GM18951 (cell line): ENCODE results near the gene DSTYK.

Experiments used
- POLR2A ChIP-seq: IDR thresholded peaks from 4 replicates; pipeline ENCODE4 v1.6.1; 2011; ENCODE audit warnings: mild to moderate bottlenecking; ENCODE audit not compliant: insufficient read length, insufficient read depth; ENCODE audit errors: extremely low read depth
- in situ Hi-C: fragments of 300-500 bp; cut with MboI; formaldehyde crosslinking; loops from one replicate; pipeline ENCODE4 v1.12.0; 2022; ENCODE audit warnings: low sequenced_read_pairs, mixed read lengths, inconsistent platforms; ENCODE audit not compliant: unreplicated experiment

Gene DSTYK

DNA sequence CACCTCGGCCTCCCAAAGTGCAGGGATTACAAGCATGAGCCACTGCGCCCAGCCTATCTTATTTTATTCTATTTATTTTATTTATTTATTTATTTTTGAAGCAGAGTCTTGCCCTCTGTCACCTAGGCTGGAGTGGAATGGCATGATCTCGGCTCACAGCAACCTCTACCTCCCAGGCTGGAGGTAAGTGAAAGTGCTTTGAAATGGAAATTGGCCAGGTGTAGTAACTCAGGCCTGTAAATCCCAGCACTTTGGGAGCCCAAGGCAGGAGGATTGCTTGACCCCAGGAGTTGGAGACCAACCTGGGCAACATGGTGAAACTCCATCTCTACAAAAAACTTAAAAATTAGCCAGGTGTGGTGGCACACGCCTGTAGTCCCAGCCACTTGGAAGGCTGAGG lies 5.1 kb upstream of the DSTYK start:
- in situ Hi-C loops, result no loop called here
- no peak for TF ChIP-seq POLR2A

DNA sequence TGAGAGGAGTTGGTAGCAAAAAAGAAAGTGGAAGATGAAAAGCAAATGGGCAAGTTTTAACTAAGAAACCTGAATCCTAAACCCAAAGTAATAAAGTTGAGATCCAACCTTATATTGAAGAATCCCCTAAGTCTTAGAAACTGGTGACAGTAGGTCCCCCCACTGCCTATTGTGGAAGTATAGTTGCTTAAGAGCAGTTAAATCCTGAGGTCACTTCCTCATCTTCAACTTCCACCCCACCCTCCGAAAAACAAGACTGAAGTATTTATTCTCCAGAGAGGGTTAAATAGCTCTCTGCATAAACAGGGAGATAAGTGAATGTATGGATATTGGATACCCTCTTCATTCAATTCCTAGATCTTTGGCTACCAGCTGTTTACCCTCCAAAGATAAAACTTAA lies 3.3 kb upstream of the DSTYK start:
- in situ Hi-C loops, result no loop called here

DNA sequence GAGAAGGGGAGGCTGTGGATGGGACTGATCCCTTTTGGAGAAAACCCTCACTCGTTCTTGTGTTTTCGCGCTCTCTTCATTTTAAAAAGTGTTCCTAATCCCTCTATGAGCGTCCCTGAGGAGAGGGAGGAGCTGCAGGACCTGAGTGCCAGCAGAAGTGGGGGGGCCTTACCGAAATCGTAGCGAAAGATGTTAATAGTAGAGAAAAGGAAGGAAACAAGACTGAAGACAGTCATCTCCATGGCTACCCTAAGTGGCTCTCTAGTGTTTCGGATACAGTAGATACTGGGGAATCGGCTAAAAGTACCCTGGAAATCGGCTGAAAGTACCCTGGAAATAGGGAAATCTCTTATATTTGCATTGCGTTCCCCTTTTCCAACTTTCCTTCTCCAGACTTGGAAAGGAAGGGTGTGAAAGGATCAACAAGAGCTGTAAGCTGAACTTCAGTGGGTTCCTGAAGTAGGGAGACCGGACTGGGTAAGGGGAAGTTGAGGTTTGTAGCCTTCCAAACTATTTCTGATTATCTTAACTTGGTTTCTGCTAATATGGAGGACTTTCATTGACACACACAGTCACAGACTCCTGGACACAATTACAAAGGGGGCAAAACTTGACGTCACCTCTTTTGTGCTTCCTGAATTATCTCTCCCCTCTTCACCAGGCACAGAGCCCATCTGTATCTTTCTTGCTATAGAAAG lies 486 bp upstream of the DSTYK start:
- no peak for TF ChIP-seq POLR2A
- in situ Hi-C loops, result no loop called here

More for the DNA sequence above, 3.3 kb upstream of the DSTYK start:
- no peak for TF ChIP-seq POLR2A

DNA sequence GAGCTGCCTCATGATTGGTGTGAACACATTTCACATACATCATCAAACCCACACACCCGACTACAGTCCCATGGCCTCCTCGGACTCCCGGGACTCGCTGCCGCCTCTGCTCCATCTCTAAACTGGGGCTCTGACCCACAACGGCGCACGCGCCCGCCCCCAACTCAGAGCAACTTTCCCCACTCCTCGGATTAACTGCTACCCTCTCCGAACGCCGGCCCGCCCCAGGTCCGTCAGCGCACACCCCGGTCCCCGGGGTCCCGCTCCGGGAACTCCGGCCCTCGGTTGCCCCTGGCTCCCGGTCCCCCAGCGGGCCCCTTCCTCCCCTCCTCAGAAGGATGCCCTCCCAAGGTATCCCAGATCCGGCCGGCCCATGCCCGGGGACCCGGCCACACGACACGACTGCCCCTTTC lies 740 bp downstream of the DSTYK start:
- in situ Hi-C loops, result no loop called here
- no peak for TF ChIP-seq POLR2A

DNA sequence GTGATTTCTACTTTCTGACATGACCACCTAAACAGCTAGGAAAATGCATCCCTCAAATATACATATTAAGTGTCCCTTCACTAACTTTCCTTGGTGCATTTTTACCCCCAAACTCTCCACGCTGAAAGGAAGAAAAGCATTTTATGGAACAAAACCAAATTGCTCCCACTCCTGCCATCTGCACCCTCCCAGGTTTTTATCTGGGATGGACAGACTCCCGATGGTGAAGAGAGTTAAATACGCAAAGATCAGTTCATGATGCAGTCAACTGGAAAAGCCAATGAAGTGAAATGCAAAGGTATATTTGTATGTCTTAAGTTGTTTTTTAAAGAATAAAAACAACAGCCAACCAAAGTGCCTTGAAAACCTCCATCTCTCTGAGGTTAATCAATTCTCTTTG lies 2.7 kb downstream of the DSTYK start:
- in situ Hi-C loops, result no loop called here

DNA sequence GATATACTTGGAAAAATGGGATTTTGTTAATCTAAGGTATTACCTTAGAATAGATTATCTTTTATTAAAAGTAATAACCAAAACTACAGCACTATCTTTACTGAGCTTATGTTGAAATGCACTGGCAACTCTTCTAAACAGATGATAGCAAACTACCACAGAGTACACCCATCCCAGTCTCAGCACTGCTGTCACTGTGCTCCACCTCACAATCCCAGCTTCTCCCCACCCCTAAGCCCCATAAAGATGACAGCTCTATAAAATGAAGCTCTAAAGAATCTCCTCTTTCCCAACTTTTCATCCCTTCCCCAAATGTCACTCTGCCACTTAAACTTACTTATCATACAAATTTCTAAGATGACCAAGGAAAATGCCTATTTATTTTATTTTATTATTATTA lies 6.4 kb downstream of the DSTYK start:
- in situ Hi-C loops, result no loop called here
- TF ChIP-seq POLR2A, result no peak

More for the DNA sequence above, 2.7 kb downstream of the DSTYK start:
- TF ChIP-seq POLR2A, result no peak

DNA sequence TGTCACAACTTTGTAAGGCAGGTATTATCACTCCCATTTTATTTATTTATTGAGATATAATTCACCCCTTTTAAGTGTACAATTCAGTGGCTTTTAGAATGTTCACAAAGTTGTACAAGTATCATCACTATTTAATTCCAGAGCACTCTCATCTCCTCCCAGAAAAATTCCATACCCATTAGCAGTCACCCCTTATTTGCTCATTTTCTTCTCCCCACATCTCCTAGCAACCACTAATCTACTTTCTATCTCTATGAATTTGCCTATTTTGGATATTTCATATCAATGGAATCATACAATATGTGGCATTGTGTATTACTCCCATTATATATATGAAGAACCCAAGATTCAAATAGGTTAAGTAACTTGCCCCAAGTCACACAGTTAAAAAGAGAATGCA lies 7.0 kb downstream of the DSTYK start:
- TF ChIP-seq POLR2A, result no peak
- in situ Hi-C loops, result no loop called here

DNA sequence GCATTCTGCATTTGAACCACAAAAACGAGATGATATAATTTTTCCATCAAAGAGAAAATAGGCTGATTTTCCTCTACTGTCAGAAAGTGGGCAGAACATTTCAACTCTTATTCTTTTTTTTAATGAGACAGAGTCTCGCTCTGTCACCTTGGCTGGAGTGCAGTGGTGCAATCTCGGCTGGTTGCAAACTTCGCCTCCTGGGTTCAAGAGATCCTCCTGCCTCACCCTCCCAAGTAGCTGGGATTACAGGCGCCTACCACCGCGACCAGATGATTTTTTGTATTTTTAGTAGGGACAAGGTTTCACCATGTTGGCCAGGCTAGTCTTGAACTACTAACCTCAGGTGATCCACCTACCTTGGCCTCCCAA lies 11.6 kb downstream of the DSTYK start:
- in situ Hi-C loops, result no loop called here
- no peak for TF ChIP-seq POLR2A

DNA sequence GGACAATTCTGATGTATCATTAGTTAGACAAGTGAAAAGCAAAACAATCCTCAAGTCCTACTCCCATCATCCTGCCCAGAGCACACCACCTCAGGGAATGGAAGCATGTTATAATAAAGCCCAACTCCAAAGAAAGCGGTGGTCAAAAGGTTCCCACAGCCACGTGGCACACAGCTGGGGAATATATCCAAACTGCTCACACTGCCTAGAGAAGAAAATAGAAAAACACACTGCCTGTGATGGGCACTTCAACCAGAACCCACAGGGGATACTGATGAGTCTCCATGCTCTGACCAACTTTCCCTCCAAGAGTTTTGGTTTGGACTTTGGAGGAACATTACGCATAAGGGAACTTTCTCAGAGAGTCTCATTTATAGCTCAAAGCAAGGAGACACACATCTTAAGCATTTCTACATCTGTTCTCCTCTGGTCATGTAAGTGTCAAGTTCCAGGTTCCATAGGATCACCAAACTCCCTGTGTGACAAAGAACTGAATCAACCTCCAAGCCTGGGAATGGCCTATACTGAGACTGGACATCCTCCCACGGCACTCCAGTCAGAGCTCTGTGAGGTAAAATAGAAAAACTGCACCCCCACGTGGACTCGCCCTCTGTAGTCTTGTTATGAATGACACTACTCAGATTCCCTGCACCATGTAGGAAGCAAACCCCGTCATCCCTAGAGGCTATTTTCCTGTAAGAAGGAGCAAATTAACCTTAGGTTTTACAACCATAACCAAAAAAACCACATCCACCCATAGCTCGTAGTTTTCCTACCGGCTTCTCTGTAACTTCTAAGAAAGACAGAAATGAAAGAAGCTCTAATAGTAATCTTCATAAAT lies 12.2 kb downstream of the DSTYK start:
- TF ChIP-seq POLR2A, result no peak
- in situ Hi-C loops, result no loop called here

DNA sequence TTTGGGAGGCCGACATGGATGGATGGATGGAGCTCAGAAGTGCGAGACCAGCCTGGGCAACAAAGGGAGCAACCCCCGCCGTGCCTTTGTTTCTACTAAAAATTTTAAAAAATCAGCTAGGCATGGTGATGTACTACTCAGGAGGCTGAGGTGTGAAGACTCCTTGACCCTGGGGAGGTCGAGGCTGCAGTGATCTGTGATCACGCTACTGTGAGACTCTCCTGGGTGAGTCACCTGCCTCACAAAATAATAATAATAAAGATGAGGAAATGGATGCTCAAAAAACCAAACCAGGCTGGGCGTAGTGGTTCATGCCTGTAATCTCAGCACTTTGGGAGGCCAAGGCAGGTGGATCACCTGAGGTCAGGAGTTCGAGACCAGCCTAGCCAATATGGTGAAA lies 19.2 kb downstream of the DSTYK start:
- in situ Hi-C loops, result no loop called here

DNA sequence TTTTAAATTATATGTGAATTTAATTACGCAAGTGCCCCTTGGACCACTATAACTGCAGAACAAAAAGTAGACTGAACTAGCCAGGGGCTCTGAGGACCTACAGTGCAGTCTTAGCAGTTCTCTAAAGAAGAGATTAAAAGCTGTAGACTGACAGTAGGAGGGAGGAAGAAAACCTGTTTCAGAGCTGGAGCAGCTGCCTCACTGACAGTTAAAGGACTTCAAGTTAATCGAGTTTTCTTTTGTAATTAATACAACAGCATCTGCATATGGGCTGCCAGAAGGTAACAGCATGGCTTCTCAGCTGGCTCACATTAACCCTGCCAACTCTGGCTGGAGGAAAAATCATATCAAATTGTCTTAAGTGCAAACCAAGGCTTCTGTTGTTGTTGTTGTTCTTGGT lies 19.9 kb downstream of the DSTYK start:
- in situ Hi-C loops, result no loop called here
- TF ChIP-seq POLR2A, result no peak

More for the DNA sequence above, 19.2 kb downstream of the DSTYK start:
- TF ChIP-seq POLR2A, result no peak

DNA sequence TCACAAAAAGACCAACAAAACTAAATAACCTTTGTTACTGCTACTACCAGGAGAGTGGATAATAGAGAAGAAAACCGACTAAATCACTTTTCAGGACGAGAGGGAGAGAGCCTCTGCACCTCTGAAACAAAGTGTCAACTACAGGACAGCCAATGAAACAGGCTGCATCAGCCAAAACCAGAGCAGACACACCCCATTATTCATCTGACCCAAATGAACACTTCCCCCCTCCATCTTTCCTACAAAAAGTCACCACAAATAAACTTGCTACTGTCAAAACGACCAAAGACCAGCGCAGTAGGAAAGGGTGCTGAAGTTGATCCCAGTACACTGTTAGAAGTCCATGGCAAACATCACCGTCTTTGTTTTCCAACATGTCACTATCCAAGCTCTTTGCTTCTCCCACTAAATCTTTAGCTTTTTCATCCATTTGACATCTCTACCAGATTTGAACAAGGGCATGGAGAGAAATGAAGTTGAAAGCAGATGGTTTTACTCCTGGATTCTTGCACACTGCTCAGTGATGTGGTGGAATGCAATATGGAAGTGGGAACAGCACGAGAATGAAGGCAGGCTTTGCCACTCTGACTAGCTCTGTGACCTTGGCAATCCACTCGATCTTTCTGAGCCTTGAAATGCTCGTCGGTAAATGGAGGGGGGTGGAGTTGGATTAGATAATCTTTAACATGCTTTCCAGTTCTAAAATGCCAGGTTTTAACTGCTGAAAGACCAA lies 20.5 kb downstream of the DSTYK start:
- TF ChIP-seq POLR2A, result no peak
- in situ Hi-C loops, result no loop called here

DNA sequence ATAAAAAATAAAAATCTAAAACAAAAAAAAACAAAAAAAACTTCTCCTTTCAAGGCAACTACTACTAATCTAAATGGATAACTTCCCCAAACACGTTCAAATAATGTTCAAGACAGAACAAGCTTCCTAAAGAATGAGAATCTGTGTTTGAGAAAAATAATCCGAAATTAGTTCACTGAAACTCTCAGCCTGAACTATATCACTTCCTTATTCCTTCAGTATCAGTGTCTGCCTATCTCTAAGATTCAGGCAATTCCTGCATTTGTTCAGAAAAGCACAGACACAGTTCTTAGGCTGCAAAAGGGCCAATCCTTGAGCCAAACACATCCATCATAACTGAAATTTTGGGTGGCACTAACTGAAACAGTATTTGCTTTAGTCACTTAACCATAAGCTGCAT lies 22.4 kb downstream of the DSTYK start:
- no peak for TF ChIP-seq POLR2A
- in situ Hi-C loops, result no loop called here
